HepG2 (cell line): Measurements from ENCODE around the gene ANKRD62. TPM values are rescaled to one million over a fixed set of nuclear protein-coding genes. Genes with fewer than 3 reads are reported as not detected.

Experiments
- ATAC-seq: fragments of 200-7000 bp; cut with Tn5 transposase; 3 replicates; pipeline ENCODE4 v1.9.1; 2020; ENCODE audit warnings: mild to moderate bottlenecking, moderate library complexity
- BruUV-seq: library from RNA; stranded (reverse); fragments of 400-500 nt; replicated peaks from 2 replicates; lab custom pipeline; 2021; lab: Mats Ljungman, UMichigan
- CTCF ChIA-PET: fragments of 300-600 bp; formaldehyde crosslinking; extraction: SDS; loops from one replicate; lab custom pipeline; 2021; ENCODE audit warnings: low total read pairs, inconsistent platforms, low intra/inter-chr PET ratio; lab: Yijun Ruan, JAX
- POLR2A ChIA-PET: fragments of 350-600 bp; sonication (Branson Sonifier 250); formaldehyde crosslinking; loops from one replicate; lab custom pipeline; 2020; ENCODE audit warnings: antibody characterized with exemption, inconsistent platforms; lab: Yijun Ruan, JAX
- DNase-seq: peaks from one replicate; pipeline ENCODE4 v3.0.0-alpha.2; 2015; ENCODE audit warnings: low spot score
- FAIRE-seq: peaks from 3 replicates; lab custom pipeline; 2011; peaks lifted over from hg19 to GRCh38; lab: Jason Lieb, UNC
- H2AFZ ChIP-seq: one replicate; pipeline ENCODE4 v1.6.1; 2011; ENCODE audit warnings: low read length, inconsistent platforms
- H3K27ac ChIP-seq: fragments of 300-600 bp; 3 replicates; pipeline ENCODE4 v1.8.0; 2011; ENCODE audit warnings: mixed run types, mild to moderate bottlenecking, mixed read lengths, low read length, inconsistent platforms; ENCODE audit not compliant: insufficient read depth; ENCODE audit errors: extremely low read length
- H3K27me3 ChIP-seq, 2 experiments: fragments of 200-600 bp in 1 of 2; 2 replicates in 1 of 2; 3 replicates in 1 of 2; pipeline versions ENCODE4 v1.6.0 to v1.8.0; 2011; ENCODE audit warnings: low read length in 2 of 2, mild to moderate bottlenecking in 2 of 2, moderate library complexity in 2 of 2, inconsistent platforms in 1 of 2; ENCODE audit not compliant: insufficient read depth in 2 of 2, control insufficient read depth in 1 of 2
- H3K36me3 ChIP-seq, 2 experiments: fragments of 200-600 bp in 1 of 2; replicated peaks in 1 of 2; 2 replicates in 1 of 2; 3 replicates in 1 of 2; pipeline versions ENCODE4 v1.5.1 to v1.8.0; 2011; ENCODE audit warnings: low read length in 2 of 2, inconsistent platforms in 1 of 2; ENCODE audit not compliant: insufficient read depth in 2 of 2, control insufficient read depth in 1 of 2
- H3K4me1 ChIP-seq: 2 replicates; pipeline ENCODE4 v1.5.1; 2012; ENCODE audit warnings: low read length, inconsistent platforms; ENCODE audit not compliant: insufficient read depth
- H3K4me2 ChIP-seq: 2 replicates; pipeline ENCODE4 v1.6.0; 2011; ENCODE audit warnings: low read depth, low read length, inconsistent platforms
- H3K4me3 ChIP-seq, 3 experiments: fragments of 200-600 bp in 1 of 3; sonication (generic), shearing (Covaris generic) in 1 of 3; replicated peaks in 1 of 3; 2 replicates each; pipeline ENCODE4 v1.5.1; 2011 to 2016; ENCODE audit warnings: low read length in 3 of 3, inconsistent platforms in 2 of 3, low read depth in 2 of 3, mild to moderate bottlenecking in 2 of 3, control low read depth in 1 of 3, mixed read lengths in 1 of 3; ENCODE audit not compliant: insufficient read depth in 1 of 3
- H3K79me2 ChIP-seq: one replicate; pipeline ENCODE4 v1.6.1; 2011; ENCODE audit warnings: low read length, inconsistent platforms; ENCODE audit not compliant: insufficient read depth
- H3K9ac ChIP-seq: 2 replicates; pipeline ENCODE4 v1.6.0; 2011; ENCODE audit warnings: mild to moderate bottlenecking, low read depth, low read length, inconsistent platforms; ENCODE audit not compliant: insufficient read depth
- H3K9me3 ChIP-seq: 2 replicates; pipeline ENCODE4 v1.5.1; 2012; ENCODE audit warnings: mild to moderate bottlenecking, low read length
- H4K20me1 ChIP-seq: 2 replicates; pipeline ENCODE4 v1.6.0; 2011; ENCODE audit warnings: inconsistent platforms, mild to moderate bottlenecking, low read length, moderate library complexity; ENCODE audit not compliant: insufficient read depth
- AKAP8 ChIP-seq: sonication (generic); formaldehyde crosslinking; IDR thresholded peaks from 2 replicates; pipeline ENCODE4 v1.5.1; 2020; ENCODE audit warnings: mild to moderate bottlenecking, missing genetic modification reagents
- ATAD3A ChIP-seq: sonication (generic); formaldehyde crosslinking; IDR thresholded peaks from 2 replicates; pipeline ENCODE4 v1.4.0; 2020; ENCODE audit warnings: missing genetic modification reagents
- CCDC6 ChIP-seq: sonication (generic); formaldehyde crosslinking; IDR thresholded peaks from 2 replicates; pipeline ENCODE4 v1.8.1; 2022; ENCODE audit warnings: mild to moderate bottlenecking, missing genetic modification reagents, moderate library complexity
- CREB1 ChIP-seq, 2 experiments: fragments of 450-650 bp in 1 of 2; IDR thresholded peaks; 2 replicates each; pipeline ENCODE4 v1.6.1; 2016 to 2017; ENCODE audit warnings: control low read depth in 1 of 2, mild to moderate bottlenecking in 1 of 2, missing compliant biosample characterization in 1 of 2, missing genetic modification characterization in 1 of 2
- FOXA1 ChIP-seq, 2 experiments: fragments of 450-650 bp in 1 of 2; sonication (generic) in 1 of 2; formaldehyde crosslinking in 1 of 2; IDR thresholded peaks; 2 replicates each; pipeline versions ENCODE4 v1.4.0 to v1.6.1; 2016 to 2020; ENCODE audit warnings: missing genetic modification reagents in 1 of 2
- HCFC1 ChIP-seq: fragments of 150-350 bp; IDR thresholded peaks from 2 replicates; pipeline ENCODE4 v1.6.1; 2014; ENCODE audit warnings: low read depth, low read length
- HOXA7 ChIP-seq: sonication (generic); formaldehyde crosslinking; IDR thresholded peaks from 2 replicates; pipeline ENCODE4 v1.8.1; 2022; ENCODE audit warnings: mild to moderate bottlenecking, missing genetic modification reagents, moderate library complexity
- NFE2 ChIP-seq: sonication (generic); formaldehyde crosslinking; IDR thresholded peaks from 2 replicates; pipeline ENCODE4 v1.4.0; 2020; ENCODE audit warnings: missing genetic modification reagents
- NRL ChIP-seq: sonication (generic); formaldehyde crosslinking; IDR thresholded peaks from 2 replicates; pipeline ENCODE4 v1.5.0; 2020; ENCODE audit warnings: missing genetic modification reagents, mild to moderate bottlenecking, moderate library complexity, borderline replicate concordance
- PBX2 ChIP-seq: IDR thresholded peaks from 2 replicates; pipeline ENCODE4 v1.6.1; 2016; ENCODE audit warnings: control low read depth
- PHF8 ChIP-seq: sonication (generic); formaldehyde crosslinking; IDR thresholded peaks from 2 replicates; pipeline ENCODE4 v1.5.0; 2020; ENCODE audit warnings: missing genetic modification reagents
- RFX1 ChIP-seq: fragments of 450-650 bp; IDR thresholded peaks from 2 replicates; pipeline ENCODE4 v1.6.1; 2017
- SALL1 ChIP-seq: sonication (generic); formaldehyde crosslinking; IDR thresholded peaks from 2 replicates; pipeline ENCODE4 v1.8.0; 2022; ENCODE audit warnings: mild to moderate bottlenecking, missing genetic modification reagents
- ZBTB3 ChIP-seq: sonication (generic); formaldehyde crosslinking; IDR thresholded peaks from 2 replicates; pipeline ENCODE4 v1.4.0; 2020; ENCODE audit warnings: low read depth, mild to moderate bottlenecking, moderate library complexity, missing genetic modification reagents, borderline replicate concordance
- ZBTB37 ChIP-seq: sonication (generic); formaldehyde crosslinking; IDR thresholded peaks from 2 replicates; pipeline ENCODE4 v1.4.0; 2020; ENCODE audit warnings: mild to moderate bottlenecking, missing genetic modification reagents
- ZNF230 ChIP-seq: sonication (generic); formaldehyde crosslinking; IDR thresholded peaks from 2 replicates; pipeline ENCODE4 v1.4.0; 2020; ENCODE audit warnings: mild to moderate bottlenecking, missing genetic modification reagents
- ZNF496 ChIP-seq: sonication (generic); formaldehyde crosslinking; IDR thresholded peaks from 2 replicates; pipeline ENCODE4 v1.8.1; 2023; ENCODE audit warnings: mild to moderate bottlenecking, moderate library complexity, missing genetic modification reagents; ENCODE audit not compliant: insufficient replicate concordance
- ZNF597 ChIP-seq: sonication (generic); formaldehyde crosslinking; IDR thresholded peaks from 2 replicates; pipeline ENCODE4 v1.5.0; 2020; ENCODE audit warnings: missing genetic modification reagents
- ZNF629 ChIP-seq: sonication (generic); formaldehyde crosslinking; conservative IDR thresholded peaks from 2 replicates; pipeline ENCODE4 v1.5.0; 2020; ENCODE audit warnings: missing genetic modification reagents
- ZNF776 ChIP-seq: sonication (generic); formaldehyde crosslinking; IDR thresholded peaks from 2 replicates; pipeline ENCODE4 v1.4.0; 2020; ENCODE audit warnings: mild to moderate bottlenecking, missing genetic modification reagents
- WGBS: methylation state at CpG from one replicate; pipeline ENCODE4 v1.1.6; 2017; ENCODE audit warnings: low lambda C conversion rate; 5-methylcytosine and 5-hydroxymethylcytosine counted together
- in situ Hi-C: cut with HindIII; loops from 2 replicates; pipeline ENCODE4 v1.10.0; 2017; ENCODE audit warnings: low pct_unique_long_range_greater_than_20kb; ENCODE audit not compliant: extremely low pct_ligation_motif_present
- intact Hi-C: fragments of 100-400 bp; cut with micrococcal nuclease; formaldehyde crosslinking; loops from one replicate; pipeline ENCODE4 v1.10.0; 2022; ENCODE audit not compliant: unreplicated experiment
- polyA plus RNA-seq, 8 experiments: library from polyadenylated mRNA; depleted of rRNA in 3 of 8; stranded (reverse) in 7 of 8; unstranded in 1 of 8; fragments of >200 nt; fragmentation: Illumina TruSeq in 4 of 8; extraction: Trizol in 4 of 8; gene quantifications; 2 replicates each; pipeline versions ENCODE4 v1.2.1 to v1.2.3, GENCODE V29; 2011 to 2016; ENCODE audit warnings: low read depth in 4 of 8, missing spikeins in 1 of 8, mixed read lengths in 1 of 8; ENCODE audit not compliant: insufficient read depth in 1 of 8
- total RNA-seq, 5 experiments: library from RNA; depleted of rRNA; stranded (reverse); fragments of >200 nt; fragmentation: Illumina TruSeq; extraction: Trizol; gene quantifications; 2 replicates each; pipeline ENCODE4 v1.2.3, GENCODE V29; 2016; ENCODE audit warnings: low read depth in 1 of 5

ANKRD62 gene
- total and polyA plus RNA-seq, 2 of the 13 experiments (the other 11 are each of a cell fraction or from before 2014, with no cell fraction given), result not detected

- POLR2A ChIA-PET, result no interaction called here
- Histone ChIP-seq H3K4me3 (peak overlapping the region in 1 of 3 experiments; percentile 35; a peak in 1 of 6 replicates), H3K36me3 (no peaks in the 10 kb centered on the region), H3K4me2 (peak overlapping the region; percentile 57; the same call in 1 of the 2 replicates), H2AFZ (no peak overlapping the region), H4K20me1 (no peaks in the 10 kb centered on the region), H3K79me2 (no peaks in the 10 kb centered on the region), H3K4me1 (no peaks in the 10 kb centered on the region), H3K27me3 (peaks cover 0 to 7% of the 10 kb centered on the region in 2 experiments; a peak in 1 of 5 replicates), H3K9me3 (no peaks in the 10 kb centered on the region), H3K9ac (no peak overlapping the region), H3K27ac (no peak overlapping the region)
- peak; percentile 60 for DNase-seq
- WGBS, result 0% methylated on average over 1 of the region's 17 CpGs
- in situ Hi-C loops (loop anchor here (5.0 kb wide), 1 partner anchor 145 kb away; no protein-coding TSS in a partner anchor), intact Hi-C loops (no loop called here)
- CTCF ChIA-PET, result interaction anchor here (0.7 to 2.2 kb wide), 4 partner anchors 145 to 179 kb away, joined by 3 to 36 read pairs (median 6); no protein-coding TSS in a partner anchor
- FAIRE-seq, result peak; percentile 72
- no TSS peak for BruUV-seq
- peak; percentile 99 for ATAC-seq
- TF ChIP-seq RFX1, result no peak
- peak; percentile 71 for TF ChIP-seq PBX2 (CRISPR knock-in tag)
- no peak for TF ChIP-seq ZNF496 (CRISPR knock-in tag)
- TF ChIP-seq HOXA7 (CRISPR knock-in tag), result no peak
- no peak for TF ChIP-seq ZBTB37 (CRISPR knock-in tag)
- TF ChIP-seq ZNF776 (CRISPR knock-in tag), result 0 out of 2 replicates have a peak, but pooled peaks have one; percentile 37
- no peak for TF ChIP-seq ZBTB3 (CRISPR knock-in tag)
- no peak for TF ChIP-seq FOXA1 (IDR thresholded peaks at IDR 0.05)
- TF ChIP-seq FOXA1 (CRISPR knock-in tag; IDR thresholded peaks at IDR 0.05), result peak; percentile 20; the same call in 1 of the 2 replicates
- TF ChIP-seq PHF8 (CRISPR knock-in tag), result no peak
- peak; percentile 59; the same call in 1 of the 2 replicates for TF ChIP-seq NRL (CRISPR knock-in tag)
- no peak for TF ChIP-seq CCDC6 (CRISPR knock-in tag)
- TF ChIP-seq ZNF597 (CRISPR knock-in tag), result no peak
- no peak for TF ChIP-seq HCFC1
- TF ChIP-seq ZNF629 (CRISPR knock-in tag), result no peak
- TF ChIP-seq CREB1 (IDR thresholded peaks at IDR 0.05), result no peak
- no peak for TF ChIP-seq CREB1 (CRISPR knock-in tag; IDR thresholded peaks at IDR 0.05)
- peak; percentile 27; the same call in 1 of the 2 replicates for TF ChIP-seq SALL1 (CRISPR knock-in tag)
- no peak for TF ChIP-seq AKAP8 (CRISPR knock-in tag)
- no peak for TF ChIP-seq NFE2 (CRISPR knock-in tag)
- 0 out of 2 replicates have a peak, but pooled peaks have one; percentile 35 for TF ChIP-seq ZNF230 (CRISPR knock-in tag)
- TF ChIP-seq ATAD3A (CRISPR knock-in tag), result no peak
Observed at GRCh38 chr18:12092398-12093229, 1.0 kb upstream of the ANKRD62 start.
